ENCODE measurements around the gene AGPAT4. TPM values are rescaled to one million over a fixed set of nuclear protein-coding genes. Genes with fewer than 3 reads are reported as not detected.

AGPAT4 gene
- total and polyA plus RNA-seq, 2 experiments from 2014 or later, result 3.0 to 3.9 TPM

DNA sequence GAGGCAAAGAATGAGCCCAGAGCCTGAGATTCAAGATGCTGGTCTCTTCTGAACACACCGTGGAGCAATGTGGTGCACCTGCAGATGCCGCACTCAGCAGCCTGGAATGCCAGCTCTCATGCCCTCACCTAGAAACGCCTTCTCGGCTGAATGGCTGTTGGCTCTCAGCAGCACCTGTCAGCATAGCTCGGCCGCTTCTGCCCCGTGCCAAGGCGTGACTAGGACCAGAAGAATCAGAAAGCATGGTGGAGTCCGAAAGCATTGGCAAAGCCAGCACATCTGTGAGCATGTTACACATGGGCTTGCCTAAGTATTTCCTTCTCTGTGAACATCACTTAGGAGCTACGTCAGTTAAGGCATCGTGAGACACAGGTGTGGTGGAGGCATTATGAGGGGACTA is 141.5 kb downstream of the AGPAT4 start:
- Histone ChIP-seq H4K20me1 (ENCODE audit: insufficient read depth) (no peaks in the 10 kb centered on the region), H3K4me1 (ENCODE audit: insufficient read depth) (no peaks in the 10 kb centered on the region), H3K4me2 (ENCODE audit: unreplicated experiment) (no peak overlapping the region), H3K27me3 (replicated peaks; ENCODE audit: insufficient read depth) (no peaks in the 10 kb centered on the region), H3K4me3 (no peak overlapping the region), H3K79me2 (ENCODE audit: insufficient read depth) (peaks cover 17% of the 10 kb centered on the region), H3K27ac (no peak overlapping the region), H3K9me2 (ENCODE audit: insufficient read depth) (no peaks in the 10 kb centered on the region), H3K9me3 (ENCODE audit: low read depth) (no peaks in the 10 kb centered on the region), H2AFZ (no peak overlapping the region), H3K9ac (no peak overlapping the region), H3F3A (ENCODE audit: insufficient read depth) (peaks cover 29% of the 10 kb centered on the region), H3K36me3 (ENCODE audit: low read depth) (peaks cover 7% of the 10 kb centered on the region; the same call in 1 of the 2 replicates)
- no peak for TF ChIP-seq EZH2 (IDR thresholded peaks at IDR 0.05; ENCODE audit: insufficient read depth, poor library complexity, severe bottlenecking)
- no peak for TF ChIP-seq EZH2phosphoT487 (IDR thresholded peaks at IDR 0.05; ENCODE audit: insufficient read depth, low read depth)
- 94 to 98% methylated on average over 11 of the region's 11 CpGs for WGBS, 2 experiments (ENCODE audit: low coverage in 1 of 2, low lambda C conversion rate in 2 of 2, missing lambda C conversion rate in 2 of 2)
- in situ Hi-C loops (cut with MboI), result no loop called here
- DNase-seq, result no peak

DNA sequence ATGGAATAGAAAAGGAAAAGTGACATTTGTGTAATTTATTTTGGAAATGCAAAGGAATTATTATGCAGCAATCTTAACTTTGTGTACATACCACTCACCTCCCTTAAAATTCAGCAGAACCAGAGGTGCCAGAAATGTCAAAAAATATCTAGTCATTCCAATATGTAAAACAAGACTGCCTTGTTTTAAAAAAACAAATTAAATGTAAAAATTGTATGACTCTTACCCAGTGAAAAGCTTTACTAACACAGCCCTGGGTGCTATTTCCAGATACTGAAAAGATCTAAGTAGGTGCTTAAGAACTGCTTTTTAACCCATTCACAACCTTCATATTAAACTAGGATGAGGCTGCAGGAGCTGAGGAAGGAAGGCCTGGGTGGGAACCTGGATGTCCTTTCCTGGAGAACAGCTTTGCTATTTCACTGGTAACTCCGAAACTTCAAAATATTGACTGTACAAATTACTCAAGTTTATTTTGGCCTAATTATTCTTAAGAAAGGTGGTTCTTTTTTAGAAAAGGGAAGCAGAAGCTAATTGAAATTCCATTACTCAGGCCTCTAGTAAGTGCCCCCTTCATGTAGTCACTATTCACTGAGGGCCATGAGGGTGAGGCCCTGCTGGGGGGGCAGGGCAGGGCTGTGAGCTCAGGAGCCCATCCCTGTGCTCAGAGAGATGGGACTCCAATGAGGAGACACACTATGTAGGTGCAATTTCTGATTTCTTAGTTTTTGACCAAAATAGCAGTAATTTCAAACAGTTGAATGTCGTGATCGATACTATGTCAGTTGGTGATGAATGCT is 142.7 kb downstream of the AGPAT4 start:
- DNase-seq, result no peak
- Histone ChIP-seq H3K4me2 (ENCODE audit: unreplicated experiment) (no peak overlapping the region), H3F3A (ENCODE audit: insufficient read depth) (peaks cover 25% of the 10 kb centered on the region), H2AFZ (no peak overlapping the region), H3K9me3 (ENCODE audit: low read depth) (no peaks in the 10 kb centered on the region), H3K27me3 (replicated peaks; ENCODE audit: insufficient read depth) (no peaks in the 10 kb centered on the region), H3K27ac (no peak overlapping the region), H4K20me1 (ENCODE audit: insufficient read depth) (no peaks in the 10 kb centered on the region), H3K79me2 (ENCODE audit: insufficient read depth) (peaks cover 27% of the 10 kb centered on the region), H3K9ac (no peak overlapping the region), H3K9me2 (ENCODE audit: insufficient read depth) (no peaks in the 10 kb centered on the region), H3K4me1 (ENCODE audit: insufficient read depth) (no peaks in the 10 kb centered on the region), H3K36me3 (ENCODE audit: low read depth) (peaks cover 9% of the 10 kb centered on the region; the same call in 1 of the 2 replicates), H3K4me3 (no peak overlapping the region)
- in situ Hi-C loops (cut with MboI), result no loop called here
- WGBS, 2 experiments (ENCODE audit: low coverage in 1 of 2, low lambda C conversion rate in 2 of 2, missing lambda C conversion rate in 2 of 2), result 98% methylated on average over 3 of the region's 3 CpGs
- TF ChIP-seq EZH2 (IDR thresholded peaks at IDR 0.05; ENCODE audit: insufficient read depth, poor library complexity, severe bottlenecking), result no peak
- no peak for TF ChIP-seq EZH2phosphoT487 (IDR thresholded peaks at IDR 0.05; ENCODE audit: insufficient read depth, low read depth)

DNA sequence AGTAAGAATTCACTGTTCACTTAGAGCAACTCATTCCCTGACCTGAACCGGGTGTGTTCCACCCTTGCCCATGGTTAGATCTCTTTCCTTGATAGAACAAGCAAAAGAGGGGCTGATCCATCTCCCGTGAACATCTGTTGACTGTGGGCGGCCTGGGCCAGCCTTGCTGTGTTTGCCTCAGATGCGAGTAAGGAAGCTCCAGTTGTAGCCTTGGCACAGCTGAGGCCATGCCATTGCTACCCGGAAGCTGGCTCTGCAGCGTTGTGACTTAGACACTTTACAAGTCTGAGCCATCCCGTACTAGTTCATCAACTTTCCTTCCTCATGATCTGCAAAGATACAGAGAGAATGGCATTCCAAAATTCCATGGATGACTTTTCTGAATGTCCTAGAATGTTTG is 143.3 kb downstream of the AGPAT4 start:
- in situ Hi-C loops (cut with MboI), result no loop called here
- WGBS, 2 experiments (ENCODE audit: low coverage in 1 of 2, low lambda C conversion rate in 2 of 2, missing lambda C conversion rate in 2 of 2), result 87 to 92% methylated on average over 7 of the region's 7 CpGs

DNA sequence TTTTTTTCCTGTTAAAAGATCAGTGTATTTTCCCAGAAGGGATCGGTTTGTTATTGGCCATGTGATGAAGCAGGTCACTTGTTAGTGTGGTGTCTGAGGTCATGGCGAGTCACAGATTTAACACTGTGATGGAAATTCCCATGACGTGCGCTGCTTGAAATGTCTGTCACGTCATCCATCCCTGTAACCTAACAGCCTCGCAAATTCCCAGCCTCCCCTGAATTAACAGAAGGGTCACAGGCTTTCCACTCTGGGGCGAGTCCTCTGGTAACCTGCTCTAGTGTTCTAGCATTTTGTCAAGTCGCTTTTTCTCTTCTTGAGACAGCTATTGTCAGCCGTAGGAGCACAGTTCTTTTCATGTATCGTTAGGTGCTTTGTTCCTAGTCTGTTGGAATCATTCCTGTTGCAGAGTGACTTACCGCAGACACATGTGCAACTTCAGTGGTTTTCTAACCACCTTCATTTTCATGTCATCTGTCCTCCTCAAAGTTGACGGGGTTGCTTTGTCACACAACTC is 145.1 kb downstream of the AGPAT4 start:
- no peaks in the 10 kb centered on the region for H4K20me1 ChIP-seq (ENCODE audit: insufficient read depth)
- H3K9me2 ChIP-seq (ENCODE audit: insufficient read depth), result no peaks in the 10 kb centered on the region
- H3K9me3 ChIP-seq (ENCODE audit: low read depth), result no peaks in the 10 kb centered on the region
- no peaks in the 10 kb centered on the region for H3K27me3 ChIP-seq (replicated peaks; ENCODE audit: insufficient read depth)
- H3K4me3 ChIP-seq, result no peak overlapping the region
- WGBS, 2 experiments (ENCODE audit: low coverage in 1 of 2, low lambda C conversion rate in 2 of 2, missing lambda C conversion rate in 2 of 2), result 80 to 84% methylated on average over 12 of the region's 12 CpGs
- H3F3A ChIP-seq (ENCODE audit: insufficient read depth), result peaks cover 25% of the 10 kb centered on the region
- H3K4me1 ChIP-seq (ENCODE audit: insufficient read depth), result no peaks in the 10 kb centered on the region
- no peak overlapping the region for H3K27ac ChIP-seq
- no peak overlapping the region for H3K4me2 ChIP-seq (ENCODE audit: unreplicated experiment)
- DNase-seq, result peak; percentile 61
- no peak overlapping the region for H3K9ac ChIP-seq
- H2AFZ ChIP-seq, result no peak overlapping the region
- H3K36me3 ChIP-seq (ENCODE audit: low read depth), result peaks cover 16% of the 10 kb centered on the region; the same call in 1 of the 2 replicates
- in situ Hi-C loops (cut with MboI), result no loop called here
- TF ChIP-seq EZH2 (IDR thresholded peaks at IDR 0.05; ENCODE audit: insufficient read depth, poor library complexity, severe bottlenecking) (no peak), EZH2phosphoT487 (IDR thresholded peaks at IDR 0.05; ENCODE audit: insufficient read depth, low read depth) (no peak)
- H3K79me2 ChIP-seq (ENCODE audit: insufficient read depth), result peaks cover 52% of the 10 kb centered on the region

More for the DNA sequence above, 143.3 kb downstream of the AGPAT4 start:
- Histone ChIP-seq H3K4me1 (ENCODE audit: insufficient read depth) (no peaks in the 10 kb centered on the region), H2AFZ (no peak overlapping the region), H3K27me3 (replicated peaks; ENCODE audit: insufficient read depth) (no peaks in the 10 kb centered on the region), H3K4me2 (ENCODE audit: unreplicated experiment) (no peak overlapping the region), H3F3A (ENCODE audit: insufficient read depth) (peaks cover 31% of the 10 kb centered on the region), H3K4me3 (no peak overlapping the region), H3K79me2 (ENCODE audit: insufficient read depth) (peaks cover 33% of the 10 kb centered on the region), H3K36me3 (ENCODE audit: low read depth) (peaks cover 15% of the 10 kb centered on the region; the same call in 1 of the 2 replicates), H3K27ac (no peak overlapping the region), H3K9ac (no peak overlapping the region), H4K20me1 (ENCODE audit: insufficient read depth) (no peaks in the 10 kb centered on the region), H3K9me3 (ENCODE audit: low read depth) (no peaks in the 10 kb centered on the region), H3K9me2 (ENCODE audit: insufficient read depth) (no peaks in the 10 kb centered on the region)
- TF ChIP-seq EZH2 (IDR thresholded peaks at IDR 0.05; ENCODE audit: insufficient read depth, poor library complexity, severe bottlenecking), result no peak
- TF ChIP-seq EZH2phosphoT487 (IDR thresholded peaks at IDR 0.05; ENCODE audit: insufficient read depth, low read depth), result no peak
- no peak for DNase-seq

All from GM23248 (cell line).